Adrenal gland (tissue), 12 donors: ENCODE results near the gene ENOX1. TPM values are rescaled to one million over a fixed set of nuclear protein-coding genes. Genes with fewer than 3 reads are reported as not detected.

Experiments
- DNase-seq, 7 donors: peaks; one replicate each; pipeline ENCODE4 v3.0.0-alpha.2; 2019 to 2020
- H3K27ac ChIP-seq, 5 donors: fragments of 200-600 bp; sonication (generic) in 4 of 5; 1 replicate in 3 of 5; 2 replicates in 2 of 5; pipeline versions ENCODE4 v1.5.1 to v1.8.0; 2016 to 2020; ENCODE audit warnings: mild to moderate bottlenecking in 1 of 5
- H3K27me3 ChIP-seq: fragments of 200-600 bp; 2 replicates; pipeline ENCODE4 v1.8.0; 2021
- H3K36me3 ChIP-seq, 2 donors: fragments of 200-600 bp; replicated peaks in 1 of 2; 1 replicate in 1 of 2; 2 replicates in 1 of 2; pipeline versions ENCODE4 v1.5.1 to v1.8.0; 2018 to 2022
- H3K4me1 ChIP-seq, 2 donors: fragments of 200-600 bp; replicated peaks in 1 of 2; 1 replicate in 1 of 2; 2 replicates in 1 of 2; pipeline versions ENCODE4 v1.5.1 to v1.8.0; 2018 to 2021
- H3K4me3 ChIP-seq, 4 donors: fragments of 200-600 bp; sonication (generic) in 3 of 4; one replicate each; pipeline ENCODE4 v1.5.1; 2016 to 2018
- H3K9me3 ChIP-seq, 3 donors: fragments of 200-600 bp; sonication (generic) in 1 of 3; replicated peaks in 1 of 3; 1 replicate in 2 of 3; 2 replicates in 1 of 3; pipeline versions ENCODE4 v1.5.1 to v1.8.0; 2016 to 2021
- CTCF ChIP-seq, 6 experiments: fragments of 450-650 bp in 4 of 6; fragments of 200-600 bp in 2 of 6; sonication (generic) in 1 of 6; IDR thresholded peaks; 1 replicate in 5 of 6; 2 replicates in 1 of 6; pipeline versions ENCODE4 v1.5.1 to v1.8.0; 2016 to 2021; ENCODE audit warnings: antibody characterized with exemption in 6 of 6, mild to moderate bottlenecking in 2 of 6, moderate library complexity in 1 of 6
- POLR2A ChIP-seq, 2 donors: fragments of 450-650 bp; IDR thresholded peaks; one replicate each; pipeline ENCODE4 v1.6.1; 2017; ENCODE audit warnings: antibody characterized with exemption in 2 of 2, mild to moderate bottlenecking in 2 of 2, moderate library complexity in 1 of 2
- WGBS, 4 donors: extraction: QIAGEN DNeasy Blood & Tissue Kit in 2 of 4; methylation state at CpG; one replicate each; pipeline versions ENCODE4 v1.1.5 to v1.1.7; 2013 to 2017; 5-methylcytosine and 5-hydroxymethylcytosine counted together
- intact Hi-C, 2 donors: fragments of 100-400 bp; cut with DNase I; formaldehyde crosslinking; loops; one replicate each; pipeline versions ENCODE4 v1.14.1 to v1.15.0; 2022 to 2023
- polyA plus RNA-seq, 3 donors: library from polyadenylated mRNA; stranded (reverse); fragments of 200-250 nt in 2 of 3; fragments of 350-450 nt in 1 of 3; fragmentation: Illumina TruSeq in 1 of 3; extraction: RNeasy Lipid Tissue Mini Kit (QIAGEN cat#74804) in 1 of 3; gene quantifications; one replicate each; pipeline ENCODE4 v1.2.3, GENCODE V29; 2013 to 2014
- total RNA-seq, 9 donors: library from RNA; depleted of rRNA in 4 of 9; stranded (reverse); fragments of >200 nt in 4 of 9; fragments of 120-200 nt in 1 of 9; fragmentation: NEBNext Ultra II Directional in 1 of 9; extraction: Animal tissue kit (Norgen Biotek cat#: 25700) in 1 of 9; gene quantifications; one replicate each; pipeline versions ENCODE4 v1.1.0 to v1.2.4, GENCODE V29; 2013 to 2023
- donor health status: healthy with polysubstance abuse.
- donor health status: Bipolar disorder and iron deficiency.
- donor health status: DM: yes; HTN: yes; CAD: no.
- donor health status: DM: no; HTN: no; CAD: no.
- donor health status: DM: no; HTN: no; CAD: no.
- donor health status: DM: yes; HTN: yes; CAD: no.

Gene ENOX1
- total and polyA plus RNA-seq, 12 donors, result 0.25 to 5.8 (median 1.6) TPM

DNA sequence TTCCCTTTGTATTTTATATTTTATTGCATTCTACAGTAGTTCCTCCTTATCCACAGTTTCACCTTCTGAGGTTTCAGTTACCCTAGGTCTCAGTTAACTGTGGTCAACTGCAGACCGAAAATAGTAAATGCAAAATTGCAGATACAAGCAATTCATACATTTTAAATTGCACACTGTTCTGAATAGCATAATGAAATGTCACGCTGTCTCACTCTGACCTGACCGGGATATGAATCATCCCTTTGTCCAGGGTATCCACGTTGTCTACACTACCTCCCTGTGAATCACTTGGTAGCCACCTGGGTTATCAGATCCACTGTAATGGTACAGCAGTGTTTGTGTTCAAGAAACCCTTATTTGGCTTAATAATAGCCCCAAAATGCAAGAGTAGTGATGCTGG is 438.4 kb downstream of the ENOX1 start:
- TF ChIP-seq POLR2A (IDR thresholded peaks at IDR 0.05) (no peak), CTCF (IDR thresholded peaks at IDR 0.05) (no peak)
- Histone ChIP-seq H3K36me3 (no peaks in the 10 kb centered on the region), H3K27ac (no peak overlapping the region), H3K4me3 (no peak overlapping the region), H3K9me3 (no peaks in the 10 kb centered on the region), H3K4me1 (no peaks in the 10 kb centered on the region), H3K27me3 (no peaks in the 10 kb centered on the region)
- intact Hi-C loops, result no loop called here
- no peak for DNase-seq
- WGBS, 4 donors, result 57 to 70% (median 61%) methylated on average over 4 of the region's 4 CpGs

DNA sequence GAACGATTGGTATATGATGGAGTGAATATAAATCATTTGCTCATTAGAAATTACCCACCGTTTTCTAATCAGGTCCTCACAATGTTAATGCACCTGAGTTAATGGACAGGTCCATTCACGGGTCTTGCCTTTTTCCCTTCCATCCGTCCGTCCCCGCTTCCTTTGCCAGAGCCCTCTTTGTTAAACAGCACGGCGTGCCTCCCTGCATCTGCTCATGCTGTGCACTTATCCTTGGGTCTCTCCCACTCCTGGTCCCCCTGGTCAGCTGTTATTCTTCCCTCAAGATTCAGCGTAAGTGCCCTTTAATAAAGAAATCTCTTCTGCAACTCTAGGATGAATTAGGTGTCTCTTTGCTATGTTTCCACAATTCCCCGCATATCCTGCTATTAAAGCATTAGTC is 438.9 kb downstream of the ENOX1 start:
- DNase-seq, result no peak
- H3K4me3 ChIP-seq, result no peak overlapping the region
- TF ChIP-seq POLR2A (IDR thresholded peaks at IDR 0.05) (no peak), CTCF (IDR thresholded peaks at IDR 0.05) (no peak)
- no peaks in the 10 kb centered on the region for H3K9me3 ChIP-seq
- no peaks in the 10 kb centered on the region for H3K36me3 ChIP-seq
- no peak overlapping the region for H3K27ac ChIP-seq
- H3K4me1 ChIP-seq, result no peaks in the 10 kb centered on the region
- H3K27me3 ChIP-seq, result no peaks in the 10 kb centered on the region
- intact Hi-C loops, result no loop called here
- 81 to 88% (median 83%) methylated on average over 10 of the region's 10 CpGs for WGBS, 4 donors

GRCh38 chr13:43346427-43346826 is 440.3 kb downstream of the ENOX1 start:
- 60 to 77% (median 65%) methylated on average over 4 of the region's 4 CpGs for WGBS, 4 donors
- intact Hi-C loops, result no loop called here

DNA sequence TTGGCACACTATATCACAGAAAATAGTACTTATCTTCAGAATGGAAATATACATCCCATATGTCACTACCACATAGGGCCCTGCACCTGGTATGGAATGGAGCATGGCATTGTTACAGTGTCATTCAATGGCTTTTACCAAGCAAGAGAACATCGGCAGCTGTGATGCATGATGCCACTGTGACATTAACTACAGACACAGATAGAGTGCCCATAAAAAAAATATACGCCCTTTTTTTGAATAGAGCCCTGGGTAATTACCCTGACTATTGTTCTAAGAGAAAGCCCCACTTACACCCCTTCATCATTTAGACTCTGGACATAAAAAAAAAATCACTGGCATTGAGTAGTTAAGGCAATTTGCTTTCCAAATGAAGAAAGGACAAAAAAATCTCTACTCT is 443.1 kb downstream of the ENOX1 start:
- no peaks in the 10 kb centered on the region for H3K9me3 ChIP-seq
- H3K36me3 ChIP-seq, result no peaks in the 10 kb centered on the region
- TF ChIP-seq CTCF (IDR thresholded peaks at IDR 0.05) (no peak), POLR2A (IDR thresholded peaks at IDR 0.05) (no peak)
- no peaks in the 10 kb centered on the region for H3K27me3 ChIP-seq
- intact Hi-C loops, result no loop called here
- WGBS, 4 donors, result 85 to 94% (median 90%) methylated on average over 2 of the region's 2 CpGs
- H3K4me1 ChIP-seq, result no peaks in the 10 kb centered on the region
- DNase-seq, result no peak
- no peak overlapping the region for H3K27ac ChIP-seq
- H3K4me3 ChIP-seq, result no peak overlapping the region

More at GRCh38 chr13:43346427-43346826, 440.3 kb downstream of the ENOX1 start:
- Histone ChIP-seq H3K27ac (no peak overlapping the region), H3K4me1 (no peaks in the 10 kb centered on the region), H3K36me3 (no peaks in the 10 kb centered on the region), H3K9me3 (no peaks in the 10 kb centered on the region), H3K27me3 (no peaks in the 10 kb centered on the region), H3K4me3 (no peak overlapping the region)
- no peak for TF ChIP-seq CTCF (IDR thresholded peaks at IDR 0.05)
- TF ChIP-seq POLR2A (IDR thresholded peaks at IDR 0.05), result no peak
- no peak for DNase-seq
